Renal cortical epithelial cell (primary cell): ENCODE data around the gene ZNF708. TPM values are rescaled to one million over a fixed set of nuclear protein-coding genes. Genes with fewer than 3 reads are reported as not detected.
"Not testable (repeated sequence)": the region's sequence is repeated elsewhere in the genome, so short reads cannot be mapped to it uniquely, and the experiment has no call there.

Experiments
- DNase-seq: peaks from one replicate; pipeline ENCODE4 v3.0.0-alpha.2; 2011; ENCODE audit warnings: low read depth
- total RNA-seq: library from RNA; depleted of rRNA; stranded (reverse); fragments of >200 nt; gene quantifications from 2 replicates; pipeline ENCODE4 v1.2.3, GENCODE V29; 2014

The ZNF708 gene
- total RNA-seq, 1 donor from 2014 or later: 14.7 TPM

DNA sequence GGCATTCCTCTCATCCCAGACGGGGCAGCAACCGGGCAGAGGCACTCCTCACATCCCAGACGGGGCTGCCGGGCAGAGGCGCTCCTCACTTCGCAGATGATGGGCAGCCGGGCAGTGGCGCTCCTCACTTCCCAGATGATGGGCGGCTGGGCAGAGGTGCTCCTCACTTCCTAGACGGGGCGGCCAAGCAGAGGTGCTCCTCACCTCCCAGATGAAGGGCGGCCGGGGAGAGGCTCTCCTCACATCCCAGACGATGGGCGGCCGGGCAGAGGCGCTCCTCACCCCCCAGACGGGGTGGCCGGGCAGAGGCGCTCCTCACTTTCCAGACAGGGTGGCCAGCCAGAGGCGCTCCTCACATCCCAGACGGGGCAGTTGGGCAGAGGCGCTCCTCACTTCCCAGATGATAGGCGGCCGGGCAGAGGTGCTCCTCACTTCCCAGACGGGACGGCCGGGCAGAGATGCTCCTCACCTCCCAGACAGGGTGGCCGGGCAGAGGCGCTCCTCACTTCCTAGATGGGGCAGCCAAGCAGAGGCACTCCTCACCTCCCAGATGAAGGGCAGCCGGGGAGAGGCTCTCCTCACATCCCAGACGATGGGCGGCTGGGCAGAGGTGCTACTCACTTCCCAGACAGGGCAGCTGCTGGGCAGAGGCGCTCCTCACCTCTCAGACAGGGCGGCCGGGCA, 68.9 kb downstream of the ZNF708 start:
- no peak for DNase-seq

DNA sequence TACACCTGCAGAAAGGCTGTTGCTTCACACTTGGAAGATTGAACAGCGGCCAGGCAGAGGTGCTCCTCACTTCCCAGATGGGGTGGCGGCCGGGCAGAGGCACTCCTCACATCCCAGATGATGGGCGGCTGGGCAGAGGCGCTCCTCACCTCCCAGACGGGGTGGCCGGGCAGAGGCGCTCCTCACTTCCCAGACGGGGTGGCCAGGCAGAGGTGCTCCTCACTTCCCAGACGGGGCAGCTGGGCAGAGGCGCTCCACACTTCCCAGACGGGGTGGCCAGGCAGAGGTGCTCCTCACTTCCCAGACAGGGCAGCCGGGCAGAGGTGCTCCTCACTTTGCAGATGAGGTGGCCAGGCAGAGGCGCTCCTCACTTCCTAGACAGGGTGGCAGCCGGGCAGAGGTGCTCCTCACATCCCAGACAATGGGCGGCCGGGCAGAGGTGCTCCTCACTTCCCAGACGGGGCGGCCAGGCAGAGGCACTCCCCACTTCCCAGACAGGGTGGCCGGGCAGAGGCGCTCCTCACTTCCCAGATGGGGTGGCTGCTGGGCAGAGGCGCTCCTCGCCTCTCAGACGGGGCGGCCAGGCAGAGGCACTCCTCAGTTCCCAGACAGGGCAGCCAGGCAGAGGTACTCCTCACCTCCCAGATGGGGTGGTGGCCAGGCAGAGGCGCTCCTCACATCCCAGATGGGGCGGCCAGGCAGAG, 69.6 kb downstream of the ZNF708 start:
- not testable (repeated sequence) for DNase-seq

DNA sequence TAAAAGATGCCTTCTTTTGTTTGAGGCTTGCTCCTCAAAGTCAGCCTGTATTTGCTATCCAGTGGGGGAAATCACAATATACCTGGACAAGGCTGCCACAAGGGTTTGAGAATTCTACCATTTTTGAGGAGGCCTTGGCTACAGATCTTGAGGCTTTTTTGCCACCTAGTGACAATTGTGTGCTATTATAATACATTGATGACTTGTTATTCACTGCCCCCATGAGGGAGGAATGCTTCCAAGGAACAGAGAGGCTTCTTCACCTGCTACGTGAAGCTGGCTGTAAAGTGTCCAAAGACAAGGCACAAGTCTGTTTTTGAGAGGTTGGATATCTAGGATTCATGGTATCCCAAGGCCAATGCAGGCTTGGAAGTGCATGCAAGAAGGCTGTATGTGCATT, 72.5 kb downstream of the ZNF708 start:
- DNase-seq: no peak

Other genes with a start within 250 kb of the ZNF708 start
- gene ZNF714, start 247.2 kb downstream of the ZNF708 start, total RNA-seq: 6.1 and 7.6 TPM in 2 replicates
- 4.3 and 10.7 TPM in 2 replicates for gene ZNF431, start 187.4 kb downstream of the ZNF708 start, total RNA-seq
- gene ZNF738, start 29.6 kb upstream of the ZNF708 start, total RNA-seq: 5.4 and 7.4 TPM in 2 replicates
- gene ZNF493, start 67.7 kb upstream of the ZNF708 start, total RNA-seq: 4.9 and 26.2 TPM in 2 replicates
- 4.2 and 10.8 TPM in 2 replicates for gene ZNF429, start 176.2 kb upstream of the ZNF708 start, total RNA-seq